Measurements from ENCODE around the gene EXOSC1. TPM values are rescaled to one million over a fixed set of nuclear protein-coding genes. Genes with fewer than 3 reads are reported as not detected.

The EXOSC1 gene
- total and polyA plus RNA-seq, 2 donors (not counting 3 experiments of a cell fraction or from before 2014, with no cell fraction given): 50.7 to 52.9 TPM

DNA sequence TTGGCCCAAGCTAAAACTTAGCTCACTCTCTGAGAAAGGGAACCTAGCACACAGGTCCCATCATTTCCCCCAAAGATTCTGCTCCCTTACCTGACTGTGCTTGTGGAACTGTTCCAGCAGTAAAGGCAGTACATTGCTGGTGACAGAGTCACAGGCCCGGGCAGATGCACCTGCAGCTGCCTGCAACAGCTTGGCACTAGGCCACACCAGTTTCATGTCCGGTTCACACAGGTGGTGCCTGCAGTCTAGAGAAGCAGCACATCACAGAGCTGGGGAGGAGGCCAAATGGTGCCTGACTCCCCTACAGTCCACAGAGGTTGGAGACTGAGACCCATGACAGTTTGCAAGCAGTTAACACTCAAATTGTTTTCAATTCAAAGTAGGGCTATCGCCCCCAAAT is 22.4 kb upstream of the EXOSC1 start:
- H4K20me1 ChIP-seq (replicated peaks; ENCODE audit: control insufficient read depth, extremely low read depth, insufficient read depth, low read length): no peaks in the 10 kb centered on the region
- H3K79me2 ChIP-seq (ENCODE audit: control insufficient read depth, insufficient read depth, low read length): no peaks in the 10 kb centered on the region
- no TSS peak for BruUV-seq (replicated peaks)
- ChIA-PET POLR2A (interaction anchor here (1.2 kb wide), 1 partner anchor 31 kb away, joined by 3 read pairs; the partner anchor contains the start of gene UBTD1), CTCF (interaction anchor here (0.7 to 5.8 kb wide), 6 partner anchors 20 to 144 kb away, joined by 3 to 61 read pairs (median 8); partner anchors contain the start of gene ANKRD2)
- no peak overlapping the region for H3K27ac ChIP-seq (ENCODE audit: insufficient read depth, low read depth, low read length)
- no peaks in the 10 kb centered on the region for H3K27me3 ChIP-seq (ENCODE audit: control insufficient read depth in 2 of 2, insufficient read depth in 2 of 2, low read length in 2 of 2)
- FAIRE-seq (no peak), DNase-seq (ENCODE audit: low read depth, low spot score) (no peak)
- peaks cover 27 to 49% of the 10 kb centered on the region in 2 experiments for H3K36me3 ChIP-seq (ENCODE audit: control insufficient read depth in 2 of 2, extremely low read depth in 1 of 2, insufficient read depth in 2 of 2, low read length in 2 of 2)
- TF ChIP-seq GATA2 (IDR thresholded peaks at IDR 0.05; ENCODE audit: insufficient read depth, insufficient read length, low read depth, low read length) (no peak), JUN (IDR thresholded peaks at IDR 0.05; ENCODE audit: borderline replicate concordance, insufficient read depth, insufficient read length, low read depth) (no peak), MAX (IDR thresholded peaks at IDR 0.05; ENCODE audit: insufficient read depth, insufficient read length) (no peak), EZH2 (IDR thresholded peaks at IDR 0.05; ENCODE audit: borderline replicate concordance, low read depth, low read length, severe bottlenecking) (no peak), CTCF (IDR thresholded peaks at IDR 0.05; ENCODE audit: extremely low read depth in 1 of 2, insufficient read depth in 1 of 2, low read depth in 1 of 2, low read length in 2 of 2) (no peak), POLR2A (IDR thresholded peaks at IDR 0.05; ENCODE audit: low read depth, low read length) (no peak), MYC (IDR thresholded peaks at IDR 0.05; ENCODE audit: low read depth, low read length) (no peak), POLR2AphosphoS5 (IDR thresholded peaks at IDR 0.05; ENCODE audit: insufficient read depth, low read depth, low read length) (no peak), FOS (IDR thresholded peaks at IDR 0.05; ENCODE audit: borderline replicate concordance, insufficient read depth, low read length) (no peak)
- H3K9me3 ChIP-seq (replicated peaks; ENCODE audit: control insufficient read depth, insufficient read depth, low read length): no peaks in the 10 kb centered on the region
- no peak overlapping the region for H3K9ac ChIP-seq (replicated peaks; ENCODE audit: extremely low read depth, insufficient read depth, low read length)
- H3K9me1 ChIP-seq (replicated peaks; ENCODE audit: control insufficient read depth, extremely low read depth, insufficient read depth, low read length): no peaks in the 10 kb centered on the region
- H2AFZ ChIP-seq (ENCODE audit: low read depth, low read length): no peak overlapping the region
- dilution Hi-C loops (cut with MboI; ENCODE audit: extremely low pct_ligation_motif_present, low sequenced_read_pairs): no loop called here
- H3K4me3 ChIP-seq (replicated peaks in 1 of 3; ENCODE audit: insufficient read depth in 1 of 3, low read depth in 1 of 3, low read length in 3 of 3): no peak overlapping the region
- intact Hi-C loops (cut with micrococcal nuclease): no loop called here
- no peak overlapping the region for H3K4me2 ChIP-seq (ENCODE audit: insufficient read depth, low read length)
- peaks cover 3% of the 10 kb centered on the region for H3K4me1 ChIP-seq (ENCODE audit: control insufficient read depth, extremely low read depth, insufficient read depth, low read length)
